ENCODE measurements around the gene NUDT2.
"Not testable (repeated sequence)": the region's sequence is repeated elsewhere in the genome, so short reads cannot be mapped to it uniquely, and the experiment has no call there.

Gene NUDT2

DNA sequence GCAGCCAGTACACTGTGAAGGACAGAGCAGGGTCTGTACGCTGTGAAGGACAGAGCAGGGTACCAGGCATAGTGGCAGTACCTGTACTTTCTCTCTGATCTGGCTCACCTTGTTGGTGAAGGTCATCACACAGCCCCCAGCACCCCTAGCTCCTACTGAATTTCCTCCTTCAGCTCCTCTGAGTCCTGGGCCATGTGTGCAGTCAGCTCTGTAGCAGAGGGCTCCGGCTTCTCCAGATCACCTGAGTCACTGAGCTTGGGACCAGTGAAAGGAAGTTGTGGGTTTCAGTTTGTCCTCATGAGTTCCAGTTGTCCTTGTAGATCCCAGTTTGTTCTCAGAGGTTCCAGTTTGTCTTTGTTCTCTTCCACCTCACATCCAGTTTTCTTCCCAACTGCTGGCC lies 5.5 kb downstream of the NUDT2 start:
- no peak overlapping the region for H3K4me3 ChIP-seq (ENCODE audit: control insufficient read depth, low read depth, low read length)
- no peak for DNase-seq (ENCODE audit: low read depth)
- TF ChIP-seq, protein P1, sequence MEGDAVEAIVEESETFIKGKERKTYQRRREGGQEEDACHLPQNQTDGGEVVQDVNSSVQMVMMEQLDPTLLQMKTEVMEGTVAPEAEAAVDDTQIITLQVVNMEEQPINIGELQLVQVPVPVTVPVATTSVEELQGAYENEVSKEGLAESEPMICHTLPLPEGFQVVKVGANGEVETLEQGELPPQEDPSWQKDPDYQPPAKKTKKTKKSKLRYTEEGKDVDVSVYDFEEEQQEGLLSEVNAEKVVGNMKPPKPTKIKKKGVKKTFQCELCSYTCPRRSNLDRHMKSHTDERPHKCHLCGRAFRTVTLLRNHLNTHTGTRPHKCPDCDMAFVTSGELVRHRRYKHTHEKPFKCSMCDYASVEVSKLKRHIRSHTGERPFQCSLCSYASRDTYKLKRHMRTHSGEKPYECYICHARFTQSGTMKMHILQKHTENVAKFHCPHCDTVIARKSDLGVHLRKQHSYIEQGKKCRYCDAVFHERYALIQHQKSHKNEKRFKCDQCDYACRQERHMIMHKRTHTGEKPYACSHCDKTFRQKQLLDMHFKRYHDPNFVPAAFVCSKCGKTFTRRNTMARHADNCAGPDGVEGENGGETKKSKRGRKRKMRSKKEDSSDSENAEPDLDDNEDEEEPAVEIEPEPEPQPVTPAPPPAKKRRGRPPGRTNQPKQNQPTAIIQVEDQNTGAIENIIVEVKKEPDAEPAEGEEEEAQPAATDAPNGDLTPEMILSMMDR (conservative IDR thresholded peaks at IDR 0.05; ENCODE audit: control insufficient read depth, insufficient read depth, low read depth, low read length): no peak

GRCh38 chr9:34335376-34335775 lies 6.0 kb downstream of the NUDT2 start:
- no peak for DNase-seq (ENCODE audit: low read depth)
- TF ChIP-seq, protein P1 (conservative IDR thresholded peaks at IDR 0.05; ENCODE audit: control insufficient read depth, insufficient read depth, low read depth, low read length): no peak
- no peak overlapping the region for H3K4me3 ChIP-seq (ENCODE audit: control insufficient read depth, low read depth, low read length)

DNA sequence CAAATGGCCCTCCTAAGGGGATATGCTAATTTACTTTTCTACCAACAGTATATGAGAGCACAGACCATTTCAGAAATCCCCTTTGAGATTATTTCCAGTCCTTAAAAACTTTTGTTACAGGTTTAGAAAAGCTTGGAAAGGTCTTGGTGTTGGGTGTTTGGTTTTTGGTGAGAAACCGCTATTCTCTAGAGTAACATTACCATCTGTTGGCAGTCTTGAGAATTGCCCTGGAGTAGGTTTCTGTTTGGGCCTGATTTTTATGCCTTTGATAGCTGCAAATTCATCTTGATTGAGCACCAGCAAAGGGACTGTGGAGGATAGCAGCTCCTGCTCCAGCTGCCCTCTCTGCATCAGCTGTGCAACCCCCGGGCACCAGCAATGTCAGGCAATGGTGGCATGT lies 8.0 kb downstream of the NUDT2 start:
- no peak for DNase-seq (ENCODE audit: low read depth)
- H3K4me3 ChIP-seq (ENCODE audit: control insufficient read depth, low read depth, low read length): no peak overlapping the region
- TF ChIP-seq, protein P1 (conservative IDR thresholded peaks at IDR 0.05; ENCODE audit: control insufficient read depth, insufficient read depth, low read depth, low read length): no peak

DNA sequence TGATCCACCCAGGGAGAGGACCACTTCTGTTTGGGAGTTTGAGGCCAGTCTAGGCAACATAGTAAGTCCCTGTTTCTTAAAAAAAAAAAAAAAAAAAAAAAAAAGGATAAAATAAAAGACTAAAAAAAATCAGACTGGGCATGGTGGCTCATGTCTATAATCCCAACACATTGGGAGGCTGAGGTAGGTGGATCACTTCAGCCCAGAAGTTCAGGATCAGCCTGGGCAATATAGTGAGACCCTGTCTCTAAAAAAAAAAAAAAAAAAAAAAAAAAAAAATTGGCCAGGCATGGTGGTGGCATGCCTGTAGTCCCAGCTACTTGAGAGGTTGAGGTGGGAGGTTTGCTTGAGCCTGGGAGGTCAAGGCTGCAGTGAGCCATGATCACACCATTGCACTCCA lies 8.7 kb downstream of the NUDT2 start:
- DNase-seq (ENCODE audit: low read depth); H3K4me3 ChIP-seq (ENCODE audit: control insufficient read depth, low read depth, low read length): not testable (repeated sequence)

DNA sequence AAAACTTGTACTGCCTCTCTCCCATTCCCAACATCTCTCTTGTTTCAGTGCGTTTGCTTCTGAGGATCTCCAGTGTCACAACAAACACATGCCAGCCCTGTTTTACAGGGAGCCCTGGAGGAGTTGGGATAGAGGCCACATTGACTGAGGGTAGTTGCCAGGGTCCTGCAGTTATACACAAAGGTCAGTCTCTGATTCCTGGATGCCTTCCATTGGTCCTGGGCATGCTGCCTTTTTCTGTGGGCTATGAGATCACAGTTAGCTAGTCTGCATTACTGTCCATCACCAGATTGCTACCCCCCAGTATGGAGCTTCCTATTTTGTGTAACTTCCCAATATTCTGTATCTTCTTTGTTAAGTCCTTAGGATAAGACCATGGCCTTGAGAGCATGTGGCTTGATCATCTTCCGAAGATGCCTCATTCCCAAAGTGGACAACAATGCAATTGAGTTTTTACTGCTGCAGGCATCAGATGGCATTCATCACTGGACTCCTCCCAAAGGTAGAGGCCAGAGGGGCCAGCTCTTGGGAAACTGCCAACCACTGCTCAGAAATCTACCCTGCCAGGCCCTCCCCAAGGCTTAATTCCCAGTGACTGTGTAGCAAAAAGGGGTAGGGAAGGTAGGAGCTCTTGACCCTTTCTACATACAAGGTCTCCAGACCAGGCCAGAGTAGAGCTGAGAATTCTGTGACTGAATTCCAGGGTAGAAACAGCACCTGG lies 9.5 kb downstream of the NUDT2 start:
- H3K4me3 ChIP-seq (ENCODE audit: control insufficient read depth, low read depth, low read length): no peak overlapping the region
- DNase-seq (ENCODE audit: low read depth): no peak
- TF ChIP-seq, protein P1 (conservative IDR thresholded peaks at IDR 0.05; ENCODE audit: control insufficient read depth, insufficient read depth, low read depth, low read length): no peak

GRCh38 chr9:34341659-34342295 lies 12.4 kb downstream of the NUDT2 start:
- TF ChIP-seq, protein P1 (conservative IDR thresholded peaks at IDR 0.05; ENCODE audit: control insufficient read depth, insufficient read depth, low read depth, low read length): no peak
- DNase-seq (ENCODE audit: low read depth): no peak

GRCh38 chr9:34343090-34343489 lies 13.7 kb downstream of the NUDT2 start:
- TF ChIP-seq, protein P1 (conservative IDR thresholded peaks at IDR 0.05; ENCODE audit: control insufficient read depth, insufficient read depth, low read depth, low read length): no peak
- DNase-seq (ENCODE audit: low read depth): peak; percentile 56
- no peak overlapping the region for H3K4me3 ChIP-seq (ENCODE audit: control insufficient read depth, low read depth, low read length)

More at GRCh38 chr9:34341659-34342295, 12.4 kb downstream of the NUDT2 start:
- no peak overlapping the region for H3K4me3 ChIP-seq (ENCODE audit: control insufficient read depth, low read depth, low read length)
